ENCODE measurements around the gene TNFRSF9.
"Not testable (repeated sequence)": the region's sequence is repeated elsewhere in the genome, so short reads cannot be mapped to it uniquely, and the experiment has no call there.

DNA sequence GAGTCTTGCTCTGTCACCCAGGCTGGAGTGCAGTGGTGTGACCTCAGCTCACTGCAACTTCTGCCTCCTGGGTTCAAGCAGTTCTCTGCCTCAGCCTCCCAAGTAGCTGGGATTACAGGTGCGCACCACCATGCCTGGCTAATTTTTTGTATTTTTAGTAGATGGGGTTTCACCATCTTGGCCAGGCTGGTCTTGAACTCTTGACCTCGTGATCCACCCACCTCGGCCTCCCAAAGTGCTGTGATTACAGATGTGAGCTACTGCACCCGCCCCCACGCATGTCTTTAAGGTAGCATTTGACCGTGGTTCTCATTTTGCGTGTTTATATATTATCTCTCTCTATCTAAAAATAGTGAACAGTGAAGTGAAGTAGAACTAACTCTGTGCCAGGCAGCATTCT is 23.2 kb upstream of the TNFRSF9 start:
- TF ChIP-seq, protein P1, sequence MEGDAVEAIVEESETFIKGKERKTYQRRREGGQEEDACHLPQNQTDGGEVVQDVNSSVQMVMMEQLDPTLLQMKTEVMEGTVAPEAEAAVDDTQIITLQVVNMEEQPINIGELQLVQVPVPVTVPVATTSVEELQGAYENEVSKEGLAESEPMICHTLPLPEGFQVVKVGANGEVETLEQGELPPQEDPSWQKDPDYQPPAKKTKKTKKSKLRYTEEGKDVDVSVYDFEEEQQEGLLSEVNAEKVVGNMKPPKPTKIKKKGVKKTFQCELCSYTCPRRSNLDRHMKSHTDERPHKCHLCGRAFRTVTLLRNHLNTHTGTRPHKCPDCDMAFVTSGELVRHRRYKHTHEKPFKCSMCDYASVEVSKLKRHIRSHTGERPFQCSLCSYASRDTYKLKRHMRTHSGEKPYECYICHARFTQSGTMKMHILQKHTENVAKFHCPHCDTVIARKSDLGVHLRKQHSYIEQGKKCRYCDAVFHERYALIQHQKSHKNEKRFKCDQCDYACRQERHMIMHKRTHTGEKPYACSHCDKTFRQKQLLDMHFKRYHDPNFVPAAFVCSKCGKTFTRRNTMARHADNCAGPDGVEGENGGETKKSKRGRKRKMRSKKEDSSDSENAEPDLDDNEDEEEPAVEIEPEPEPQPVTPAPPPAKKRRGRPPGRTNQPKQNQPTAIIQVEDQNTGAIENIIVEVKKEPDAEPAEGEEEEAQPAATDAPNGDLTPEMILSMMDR (IDR thresholded peaks at IDR 0.05; ENCODE audit: extremely low read depth in 1 of 2, insufficient read depth in 1 of 2, low read depth in 1 of 2, low read length in 2 of 2) = not testable (repeated sequence)
- not testable (repeated sequence) for TF ChIP-seq POLR2AphosphoS5 (IDR thresholded peaks at IDR 0.05; ENCODE audit: insufficient read depth, low read depth, low read length); FOS (IDR thresholded peaks at IDR 0.05; ENCODE audit: borderline replicate concordance, insufficient read depth, low read length); EZH2 (IDR thresholded peaks at IDR 0.05; ENCODE audit: borderline replicate concordance, low read depth, low read length, severe bottlenecking); POLR2A (IDR thresholded peaks at IDR 0.05; ENCODE audit: low read depth, low read length); JUN (IDR thresholded peaks at IDR 0.05; ENCODE audit: borderline replicate concordance, insufficient read depth, insufficient read length, low read depth)
- TF ChIP-seq, protein P2, sequence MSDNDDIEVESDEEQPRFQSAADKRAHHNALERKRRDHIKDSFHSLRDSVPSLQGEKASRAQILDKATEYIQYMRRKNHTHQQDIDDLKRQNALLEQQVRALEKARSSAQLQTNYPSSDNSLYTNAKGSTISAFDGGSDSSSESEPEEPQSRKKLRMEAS (IDR thresholded peaks at IDR 0.05; ENCODE audit: insufficient read depth, insufficient read length) = not testable (repeated sequence)
